Keratinocyte (primary cell): ENCODE results near the gene SRPRB.

Source experiments
- CTCF ChIP-seq, 3 experiments: IDR thresholded peaks in 1 of 3; conservative IDR thresholded peaks in 1 of 3; optimal IDR thresholded peaks in 1 of 3; 2 replicates in 2 of 3; 3 replicates in 1 of 3; pipeline versions ENCODE3 to v1.5.1; 2011; ENCODE audit warnings: low read length in 3 of 3, mild to moderate bottlenecking in 3 of 3, moderate library complexity in 2 of 3, control low read depth in 1 of 3, inconsistent platforms in 1 of 3; ENCODE audit not compliant: insufficient read depth in 2 of 3; ENCODE audit errors: extremely low read depth in 1 of 3
- EZH2 ChIP-seq: IDR thresholded peaks from one replicate; pipeline ENCODE4 v1.6.1; 2012; ENCODE audit warnings: inconsistent platforms, mild to moderate bottlenecking, low read length, moderate library complexity

- no peak for TF ChIP-seq EZH2
- no peak for TF ChIP-seq CTCF (optimal IDR thresholded peaks at IDR 0.05 in 1 of 3, IDR thresholded peaks at IDR 0.05 in 1 of 3, conservative IDR thresholded peaks at IDR 0.05 in 1 of 3; ENCODE audit: extremely low read depth in 1 of 3, insufficient read depth in 2 of 3, low read length in 3 of 3)
Measured at GRCh38 chr3:133775309-133775708, 30.3 kb upstream of the SRPRB start.
